ENCODE results near the gene MAX. TPM values are rescaled to one million over a fixed set of nuclear protein-coding genes. Genes with fewer than 3 reads are reported as not detected.

The MAX gene
- total and polyA plus RNA-seq, 2 of the 8 experiments (the other 6 are each of a cell fraction or from before 2014, with no cell fraction given) = 36.9 to 65.1 TPM

DNA sequence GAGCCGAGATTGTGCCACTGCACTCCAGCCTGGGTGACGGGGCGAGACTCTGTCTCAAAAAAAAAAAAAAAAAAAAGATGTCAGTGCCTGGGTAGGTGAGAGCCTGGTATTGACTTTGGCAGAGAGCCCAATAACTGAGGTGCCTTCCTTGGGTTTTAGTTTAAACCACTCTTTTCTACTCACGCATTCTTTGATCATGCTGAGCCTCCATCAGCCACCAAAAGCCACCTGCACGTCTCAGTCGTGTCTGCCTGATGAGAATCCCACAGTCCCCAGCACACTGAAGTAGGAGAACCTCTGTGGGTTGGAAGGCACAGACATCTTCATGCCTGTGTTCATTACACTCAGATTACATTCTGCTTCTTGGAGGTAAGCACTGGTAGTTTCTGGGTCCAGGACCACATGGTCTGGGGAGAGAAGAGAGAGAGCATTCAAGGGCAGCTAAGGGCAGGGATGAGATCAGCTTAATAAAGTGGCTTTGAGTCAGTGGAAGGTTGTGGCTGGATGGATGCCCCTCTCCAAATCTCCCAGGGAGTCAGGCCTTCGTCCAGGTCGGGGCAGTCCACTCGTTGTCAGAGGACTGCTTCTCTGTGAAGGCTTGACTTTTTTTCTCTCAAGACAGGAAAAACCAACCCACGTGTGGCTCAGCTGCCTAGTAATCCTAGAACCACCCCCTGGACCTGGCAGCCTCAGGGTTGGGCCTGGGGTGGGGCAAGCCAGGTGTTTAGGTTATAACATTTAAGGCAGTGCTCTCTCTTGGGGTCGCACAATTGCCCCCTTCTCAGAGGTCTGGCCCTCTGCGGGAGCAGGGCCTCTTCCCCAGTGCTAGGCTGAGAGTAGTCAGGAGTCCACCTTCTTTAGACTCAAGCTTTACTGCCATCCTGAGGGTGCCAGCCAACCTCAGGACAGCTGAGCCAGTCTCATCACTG, 32.6 kb upstream of the MAX start (continued):
- TF ChIP-seq CHD7 (IDR thresholded peaks at IDR 0.05; ENCODE audit: insufficient replicate concordance, low read length) = no peak
- no peak for TF ChIP-seq RXRA (IDR thresholded peaks at IDR 0.05; ENCODE audit: insufficient read depth, low read depth, low read length)
- TF ChIP-seq SP2 (IDR thresholded peaks at IDR 0.05; ENCODE audit: low read length) = no peak
- no peak for TF ChIP-seq HDAC2 (IDR thresholded peaks at IDR 0.05; ENCODE audit: borderline replicate concordance in 1 of 2, low read depth in 2 of 2, low read length in 2 of 2)
- no peak for TF ChIP-seq ZNF274 (IDR thresholded peaks at IDR 0.05; ENCODE audit: borderline replicate concordance, extremely low read depth, low read length)
- no peak for TF ChIP-seq YY1 (IDR thresholded peaks at IDR 0.05; ENCODE audit: low read depth, low read length)
- no peak for TF ChIP-seq GTF2F1 (IDR thresholded peaks at IDR 0.05; ENCODE audit: borderline replicate concordance, low read depth, low read length)
- TF ChIP-seq USF2 (IDR thresholded peaks at IDR 0.05; ENCODE audit: low read length) = no peak
